Heart right ventricle (tissue), 16 donors: ENCODE results near the gene MAF. TPM values are rescaled to one million over a fixed set of nuclear protein-coding genes. Genes with fewer than 3 reads are reported as not detected.

Experiments
- ATAC-seq, 8 donors: fragments of 200-7000 bp; cut with Tn5 transposase; one replicate each; pipeline ENCODE4 v1.9.1; 2020; ENCODE audit warnings: mild to moderate bottlenecking in 8 of 8, moderate library complexity in 8 of 8, moderate number of reproducible peaks in 1 of 8
- DNase-seq, 2 donors: peaks; one replicate each; pipeline ENCODE4 v3.0.0-alpha.2; 2020
- H3K27ac ChIP-seq, 10 donors: fragments of 200-600 bp; sonication (generic) in 2 of 10; one replicate each; pipeline versions ENCODE4 v1.5.0 to v1.8.0; 2020 to 2022; ENCODE audit warnings: mild to moderate bottlenecking in 3 of 10
- H3K27me3 ChIP-seq, 7 donors: fragments of 200-600 bp; one replicate each; pipeline ENCODE4 v1.8.0; 2021 to 2022; ENCODE audit warnings: mild to moderate bottlenecking in 2 of 7
- H3K36me3 ChIP-seq, 9 donors: fragments of 200-600 bp; sonication (generic) in 1 of 9; one replicate each; pipeline versions ENCODE4 v1.5.0 to v1.8.0; 2020 to 2022; ENCODE audit warnings: mild to moderate bottlenecking in 2 of 9
- H3K4me1 ChIP-seq, 9 donors: fragments of 200-600 bp; sonication (generic) in 1 of 9; one replicate each; pipeline versions ENCODE4 v1.5.0 to v1.8.0; 2020 to 2022; ENCODE audit warnings: mild to moderate bottlenecking in 4 of 9
- H3K4me3 ChIP-seq, 10 donors: fragments of 200-600 bp; sonication (generic) in 2 of 10; one replicate each; pipeline versions ENCODE4 v1.5.0 to v1.8.0; 2020 to 2022; ENCODE audit warnings: mild to moderate bottlenecking in 7 of 10, moderate library complexity in 2 of 10
- H3K9me3 ChIP-seq, 11 donors: fragments of 200-600 bp in 10 of 11; sonication (generic) in 2 of 11; one replicate each; pipeline versions ENCODE4 v1.5.0 to v1.8.0; 2013 to 2022; ENCODE audit warnings: mild to moderate bottlenecking in 2 of 11, control low read depth in 1 of 11, moderate library complexity in 1 of 11
- CTCF ChIP-seq, 9 donors: fragments of 200-600 bp; sonication (generic) in 2 of 9; IDR thresholded peaks; one replicate each; pipeline versions ENCODE4 v1.5.0 to v1.8.0; 2021 to 2022; ENCODE audit warnings: antibody characterized with exemption in 9 of 9, mild to moderate bottlenecking in 5 of 9, moderate library complexity in 1 of 9
- WGBS, 2 donors: extraction: QIAGEN DNeasy Blood & Tissue Kit; methylation state at CpG; one replicate each; pipeline ENCODE4 v1.1.7; 2013; ENCODE audit warnings: inconsistent platforms in 1 of 2; 5-methylcytosine and 5-hydroxymethylcytosine counted together
- intact Hi-C, 10 donors: fragments of 100-400 bp; cut with DNase I; formaldehyde crosslinking; loops; one replicate each; pipeline versions ENCODE4 v1.11.1 to v1.14.2; 2022
- polyA plus RNA-seq, 2 donors: library from polyadenylated mRNA; stranded (reverse); fragments of 200-250 nt; gene quantifications; one replicate each; pipeline ENCODE4 v1.2.3, GENCODE V29; 2013
- total RNA-seq, 10 donors: library from RNA; stranded (reverse); fragmentation: NEBNext Ultra II Directional in 3 of 10; extraction: Animal tissue kit (Norgen Biotek cat#: 25700) in 3 of 10; gene quantifications; one replicate each; pipeline versions ENCODE4 v1.2.1 to v1.2.4, GENCODE V29; 2021 to 2023
- donor health status: Arrhythmogenic right ventricular cardiomyopathy.
- donor health status: ischemic (EF 13 %, LVEDD 7.1; RV severe dilation, severe dysfunction).
- donor health status: healthy with polysubstance abuse.
- donor health status: DM: no; HTN: yes; CAD: no.
- donor health status: DM: no; HTN: no; CAD: no.
- donor health status: ischemic (EF 25% LVEDD 6.9; RV normal size, moderate dysfunction).
- donor health status: ischemic (EF 25% LVEDD 5.7; RV mildly dilated, moderate dysfunction).
- donor health status: healthy.
- donor health status: DM: yes; HTN: yes; CAD: no.
- donor health status: Ischemic cardiomyopathy.
- donor health status: ischemic (EF 35%, LVEDD 5.7; RV mildly dilated, moderate dysfunction).
- donor health status: nonischemic (EF 11% LVEDD 7.7; RV severe dilation, severe dysfunction).
- donor health status: DM: yes; HTN: yes; CAD: no.
- donor health status: PGD.
- donor health status: ischemic (EF 29% LVEDD 5.4; RV normal size, mild dysfunction).
- donor health status: nonischemic (EF 23%, LVEDD 6.1; RV moderate dilation, normal function).

MAF gene
- total and polyA plus RNA-seq, 12 donors: 2.8 to 40.3 (median 7.7) TPM

- no peaks in the 10 kb centered on the region for H3K36me3 ChIP-seq
- no peak for TF ChIP-seq CTCF (IDR thresholded peaks at IDR 0.05)
- H3K27ac ChIP-seq: no peak overlapping the region
- H3K27me3 ChIP-seq: peaks cover 0 to 7% (median 0%) of the 10 kb centered on the region in 7 donors
- intact Hi-C loops: no loop called here
- H3K4me1 ChIP-seq: peaks cover 0 to 9% (median 0%) of the 10 kb centered on the region in 9 donors
- H3K4me3 ChIP-seq: no peak overlapping the region
- H3K9me3 ChIP-seq: no peaks in the 10 kb centered on the region
- 91 to 93% methylated on average over 6 of the region's 6 CpGs for WGBS, 2 donors
- DNase-seq (no peak), ATAC-seq (no peak)
Observed at GRCh38 chr16:79644971-79645667, 44.6 kb upstream of the MAF start.

GRCh38 chr16:79642652-79643051 is 42.1 kb upstream of the MAF start:
- H3K27ac ChIP-seq: no peak overlapping the region
- WGBS, 2 donors: 69 to 90% methylated on average over 4 of the region's 4 CpGs
- peaks cover 0 to 7% (median 0%) of the 10 kb centered on the region in 7 donors for H3K27me3 ChIP-seq
- peaks cover 0 to 9% (median 0%) of the 10 kb centered on the region in 9 donors for H3K4me1 ChIP-seq
- no peak overlapping the region for H3K4me3 ChIP-seq
- DNase-seq: no peak
- intact Hi-C loops: no loop called here
- H3K9me3 ChIP-seq: no peaks in the 10 kb centered on the region
- ATAC-seq: no peak
- H3K36me3 ChIP-seq: no peaks in the 10 kb centered on the region
- no peak for TF ChIP-seq CTCF (IDR thresholded peaks at IDR 0.05)

GRCh38 chr16:79640513-79641360 is 40.2 kb upstream of the MAF start:
- no peaks in the 10 kb centered on the region for H3K36me3 ChIP-seq
- peaks cover 0 to 9% (median 0%) of the 10 kb centered on the region in 9 donors for H3K4me1 ChIP-seq
- 39 to 45% methylated on average over 16 of the region's 16 CpGs for WGBS, 2 donors
- H3K4me3 ChIP-seq: peak overlapping the region in 1 of 10 donors; percentile 24
- no peaks in the 10 kb centered on the region for H3K9me3 ChIP-seq
- no peak for DNase-seq
- no peak for ATAC-seq
- intact Hi-C loops: no loop called here
- TF ChIP-seq CTCF (IDR thresholded peaks at IDR 0.05): no peak
- peaks cover 0 to 7% (median 0%) of the 10 kb centered on the region in 7 donors for H3K27me3 ChIP-seq
- H3K27ac ChIP-seq: no peak overlapping the region

- no peaks in the 10 kb centered on the region for H3K36me3 ChIP-seq
- ATAC-seq (no peak), DNase-seq (no peak)
- H3K4me1 ChIP-seq: peaks cover 0 to 9% (median 0%) of the 10 kb centered on the region in 9 donors
- H3K27ac ChIP-seq: no peak overlapping the region
- TF ChIP-seq CTCF (IDR thresholded peaks at IDR 0.05): no peak
- H3K27me3 ChIP-seq: peaks cover 0 to 7% (median 0%) of the 10 kb centered on the region in 7 donors
- WGBS, 2 donors: 90% methylated on average over 13 of the region's 13 CpGs
- H3K4me3 ChIP-seq: no peak overlapping the region
- no peaks in the 10 kb centered on the region for H3K9me3 ChIP-seq
- intact Hi-C loops: no loop called here
Observed at GRCh38 chr16:79639576-79640311, 39.2 kb upstream of the MAF start.
